G401 (cell line): Measurements from ENCODE around the gene ALG12. TPM values are rescaled to one million over a fixed set of nuclear protein-coding genes. Genes with fewer than 3 reads are reported as not detected.

Experiments
- DNase-seq: peaks from one replicate; pipeline ENCODE4 v3.0.0-alpha.2; 2015; ENCODE audit warnings: low spot score
- in situ Hi-C: cut with HindIII; loops from 2 replicates; pipeline ENCODE4 v1.10.0; 2016; ENCODE audit warnings: low sequenced_read_pairs, mixed read lengths
- total RNA-seq: library from RNA; depleted of rRNA; stranded (reverse); fragments of >200 nt; shearing (Covaris generic); gene quantifications from 2 replicates; pipeline ENCODE4 v1.2.3, GENCODE V29; 2014

The ALG12 gene
- total RNA-seq, 1 experiment from 2014 or later = 24.1 TPM

DNA sequence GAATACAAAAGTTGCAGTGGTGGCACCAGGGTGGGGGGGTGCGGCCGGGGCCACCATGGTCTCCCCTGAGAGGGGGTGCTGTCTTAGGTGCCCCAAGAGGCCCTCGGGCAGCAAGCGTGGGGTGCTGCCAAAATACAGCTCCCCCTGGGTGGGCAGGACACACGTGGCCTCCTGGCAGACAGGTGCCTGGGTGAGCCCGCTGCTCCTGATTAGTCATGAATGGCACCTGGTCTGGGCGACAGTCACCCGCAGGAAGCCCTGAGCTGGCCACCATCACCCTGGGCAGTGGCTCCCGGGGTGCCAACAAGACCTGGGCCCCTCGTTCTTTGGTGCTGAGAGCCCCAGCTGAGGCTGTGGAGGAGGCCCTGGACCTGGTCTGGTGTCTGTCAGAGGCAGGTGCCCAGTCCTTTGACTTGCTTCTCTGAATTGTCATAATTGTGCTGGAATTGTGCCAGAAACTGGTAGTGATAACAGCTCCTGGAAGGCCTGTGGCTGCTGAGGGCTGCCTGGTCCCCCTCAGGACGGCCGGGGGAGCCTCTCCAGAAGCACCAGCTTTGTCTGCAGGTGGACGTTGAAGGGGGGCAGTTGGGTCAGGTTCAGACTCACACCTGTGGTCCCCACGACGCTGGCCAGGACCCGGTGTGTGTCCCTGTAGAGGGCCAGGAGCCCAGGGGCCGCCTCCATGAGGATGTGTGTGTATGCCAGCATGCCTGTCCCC is 14.8 kb downstream of the ALG12 start:
- peak; percentile 81 for DNase-seq
- in situ Hi-C loops = loop anchor here (25.0 kb wide), 1 partner anchor 116 kb away; no protein-coding TSS in a partner anchor

DNA sequence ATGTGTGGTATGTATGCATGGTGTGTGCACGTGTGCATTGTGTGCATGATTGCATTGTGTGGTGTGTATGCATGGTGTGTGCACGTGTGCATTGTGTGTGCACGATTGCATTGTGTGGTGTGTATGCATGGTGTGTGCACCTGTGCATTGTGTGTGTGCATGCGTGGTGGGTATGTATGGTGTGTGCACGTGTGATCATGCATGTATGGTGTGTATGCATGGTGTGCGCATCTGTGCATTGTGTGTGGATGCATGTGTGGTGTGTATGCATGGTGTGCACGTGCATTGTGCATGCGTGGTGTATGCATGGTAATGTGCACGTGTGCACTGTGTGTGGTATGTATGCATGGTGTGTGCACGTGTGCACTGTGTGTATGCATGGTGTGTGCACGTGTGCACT is 16.8 kb downstream of the ALG12 start:
- no peak for DNase-seq
- in situ Hi-C loops = loop anchor here (25.0 kb wide), 1 partner anchor 114 kb away; no protein-coding TSS in a partner anchor

DNA sequence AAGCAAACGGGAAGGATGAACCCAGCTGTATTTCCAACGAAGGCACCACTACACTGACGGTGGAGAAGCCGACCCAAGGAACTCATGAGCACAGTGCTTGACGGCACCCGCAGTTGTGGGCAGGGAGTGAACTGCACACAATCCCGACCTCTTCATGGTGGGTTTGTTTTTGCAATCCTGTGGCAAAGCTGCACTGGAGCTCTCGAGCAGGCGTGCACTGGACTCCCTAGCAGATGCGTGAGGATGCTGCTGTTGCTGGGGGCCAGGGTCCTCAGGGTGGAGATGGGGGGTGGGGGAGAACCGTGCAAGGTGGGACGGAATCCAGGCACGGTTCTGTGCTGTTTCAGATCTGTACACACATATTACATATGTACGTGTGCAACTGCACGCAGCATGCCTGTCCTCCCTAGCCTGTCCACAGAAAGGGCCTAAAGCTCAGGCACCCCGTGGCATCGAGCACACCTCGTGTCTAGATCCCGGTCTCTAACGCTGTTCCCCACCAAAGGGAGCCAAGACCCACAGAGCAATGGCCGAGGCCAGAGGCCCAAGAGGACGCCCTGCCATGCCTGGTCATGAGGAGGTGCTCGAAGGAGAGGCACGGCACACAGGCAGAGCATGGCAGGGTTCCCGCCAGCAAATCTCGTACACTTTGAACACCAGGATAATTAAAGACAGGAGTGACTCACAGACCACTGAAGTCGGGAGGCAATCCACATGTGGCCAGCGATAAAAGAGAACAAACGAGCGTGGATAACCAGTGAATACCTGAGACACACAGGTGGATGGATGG is 17.6 kb downstream of the ALG12 start:
- in situ Hi-C loops = loop anchor here (25.0 kb wide), 1 partner anchor 113 kb away; no protein-coding TSS in a partner anchor
- DNase-seq = no peak

DNA sequence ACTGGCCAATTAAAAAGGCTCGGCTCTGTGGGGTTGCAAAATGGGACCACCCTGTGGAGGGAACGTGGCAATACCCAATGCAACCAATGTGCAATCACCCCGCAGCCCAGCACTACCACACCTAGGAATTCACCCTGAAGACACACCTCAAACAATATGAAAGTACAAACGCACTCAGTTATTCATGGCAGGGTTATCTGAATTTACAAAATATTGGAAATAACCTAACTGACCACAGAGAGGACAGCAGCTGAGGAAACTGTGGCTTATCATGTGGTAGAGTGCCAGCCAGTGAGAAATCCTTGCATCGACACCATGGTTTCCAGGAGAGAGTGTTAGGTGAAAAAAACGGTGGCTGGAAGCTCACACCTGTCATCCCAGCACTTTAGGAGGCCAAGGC is 18.7 kb downstream of the ALG12 start:
- in situ Hi-C loops = no loop called here

DNA sequence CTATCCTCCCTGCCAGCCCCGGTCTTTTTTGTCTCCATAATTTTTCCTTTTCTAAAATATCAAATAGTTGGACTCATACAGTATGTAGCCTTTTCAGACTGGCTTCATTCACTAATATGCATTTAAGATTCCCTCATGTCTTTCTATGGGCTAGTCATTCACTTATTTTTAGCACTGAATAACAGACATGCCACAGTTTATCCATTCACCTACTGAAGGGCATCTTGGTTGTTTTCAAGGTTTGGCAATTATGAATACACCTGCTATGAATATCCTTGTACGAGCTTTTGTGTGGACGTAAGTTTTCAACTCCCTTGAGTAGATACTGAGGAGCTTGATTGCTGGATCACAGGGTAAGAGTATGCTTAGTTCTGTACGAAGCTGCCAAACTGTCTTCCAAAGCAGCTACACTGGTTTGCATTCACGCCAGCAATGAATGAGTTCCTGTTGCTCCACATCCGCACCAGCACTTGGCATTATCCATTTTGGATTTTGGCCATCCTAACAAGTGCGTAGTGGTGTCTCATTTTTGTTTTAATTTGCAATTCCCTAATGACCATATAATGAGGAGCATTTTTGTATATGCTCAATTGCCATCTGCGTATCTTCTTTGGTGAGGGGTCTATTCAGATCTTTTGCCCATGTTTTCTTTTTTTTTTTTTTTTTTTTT is 21.1 kb downstream of the ALG12 start:
- no peak for DNase-seq
- in situ Hi-C loops = no loop called here

More for the DNA sequence above, 18.7 kb downstream of the ALG12 start:
- DNase-seq = no peak

DNA sequence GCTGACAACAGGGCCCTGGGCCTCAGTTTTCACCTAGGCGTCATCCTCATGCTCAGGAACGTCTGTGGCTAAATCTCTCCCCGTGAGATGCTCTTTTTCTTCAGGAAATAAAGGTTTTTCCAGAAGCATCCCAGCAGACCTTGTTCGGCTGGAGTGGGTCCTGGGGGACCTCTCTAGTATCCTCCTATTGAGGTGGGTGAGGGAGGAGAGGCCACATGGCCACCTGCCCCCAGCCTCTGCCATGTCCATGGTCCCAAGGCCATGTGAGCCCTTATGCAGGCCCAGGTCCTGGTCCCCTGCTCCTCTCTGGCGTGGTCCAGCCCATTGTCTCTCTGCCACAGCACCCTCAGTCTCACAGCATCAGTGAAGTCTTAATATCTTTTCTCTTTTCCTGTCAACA is 22.0 kb downstream of the ALG12 start:
- in situ Hi-C loops = no loop called here
- no peak for DNase-seq

DNA sequence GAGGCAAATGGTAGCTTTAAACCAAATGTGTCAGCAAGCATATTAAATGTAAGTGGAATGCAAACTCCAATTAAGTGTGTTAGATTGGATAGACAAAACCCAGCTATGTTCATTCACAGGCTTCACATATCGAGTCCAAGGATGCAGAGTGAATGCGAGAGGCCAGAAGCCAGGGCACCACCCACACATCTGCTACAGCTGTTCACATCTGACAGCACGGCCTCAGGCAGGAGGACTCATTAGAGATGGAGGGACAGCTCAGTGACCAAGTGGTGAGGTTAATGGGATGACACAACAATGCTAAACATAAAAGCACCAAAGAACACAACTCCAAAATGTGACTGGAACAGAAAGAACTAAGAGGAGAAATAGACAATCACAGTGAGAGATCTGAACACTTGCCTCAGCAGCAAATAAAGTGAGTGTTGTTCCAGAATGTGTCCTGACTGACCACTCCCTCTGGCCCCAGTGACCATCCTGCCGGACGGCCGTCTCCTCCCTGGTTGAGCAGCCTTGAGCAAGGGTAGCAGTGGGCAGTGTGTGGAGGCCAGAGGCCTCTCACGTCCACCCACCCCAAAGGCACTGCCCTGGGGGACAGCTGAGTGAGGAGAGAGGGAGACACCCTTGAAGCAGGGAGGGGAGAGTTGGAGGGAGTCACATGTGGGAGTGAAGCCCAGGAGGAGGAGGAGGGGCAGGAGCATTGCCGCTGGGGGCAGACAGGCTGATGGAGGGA is 23.8 kb downstream of the ALG12 start:
- in situ Hi-C loops = no loop called here
- DNase-seq = no peak

DNA sequence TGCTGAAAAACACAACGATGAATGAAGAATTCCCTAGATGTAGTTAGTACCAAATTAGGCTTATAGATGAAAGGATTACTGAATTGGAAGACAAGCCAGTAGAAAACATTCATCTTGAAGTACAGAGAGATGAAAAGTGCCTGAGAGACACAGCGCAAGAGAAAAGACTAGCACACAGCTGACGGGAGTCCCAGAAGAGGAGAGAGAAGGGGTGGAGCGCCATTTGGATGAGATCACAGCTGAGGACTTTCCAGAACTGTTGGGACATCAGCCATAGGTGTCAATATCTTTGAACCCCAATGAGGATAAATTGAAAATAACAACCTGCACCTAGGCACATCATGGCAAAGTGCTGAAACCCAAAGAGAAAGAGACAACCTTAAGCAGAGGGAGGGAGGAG is 25.2 kb downstream of the ALG12 start:
- DNase-seq = no peak
- in situ Hi-C loops = no loop called here

DNA sequence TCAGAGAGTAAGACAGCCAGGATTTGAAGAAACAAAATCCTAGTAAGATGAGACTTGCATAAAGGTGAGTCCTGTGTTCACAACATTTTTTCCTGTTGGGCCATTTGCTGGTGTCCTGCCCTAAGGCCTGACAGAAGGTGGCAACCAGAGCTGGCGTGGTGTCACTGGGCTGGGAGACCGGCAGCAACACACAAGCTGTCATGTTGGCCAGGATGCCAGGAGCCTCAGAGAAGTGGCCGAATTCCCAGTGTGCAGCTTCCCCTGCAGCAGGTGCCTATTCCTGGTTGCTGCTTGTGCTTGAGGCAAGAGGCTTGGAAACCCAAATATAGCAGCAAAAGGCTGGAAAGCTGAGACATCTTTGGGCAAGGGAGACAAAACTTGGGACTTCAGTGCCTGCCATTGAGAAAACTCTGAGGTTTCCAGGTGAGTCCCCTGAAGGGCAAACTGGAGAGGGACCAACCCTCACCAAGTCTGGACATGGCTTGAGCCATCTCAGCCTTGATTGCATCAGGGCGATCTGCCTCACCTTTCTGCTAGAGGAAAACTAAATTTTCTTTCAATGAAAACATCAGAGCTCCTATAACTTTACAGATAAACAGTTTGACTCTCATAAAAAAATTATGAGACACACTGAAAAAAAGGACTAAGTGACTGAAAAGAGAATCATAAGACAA is 25.9 kb downstream of the ALG12 start:
- in situ Hi-C loops = no loop called here
- DNase-seq = peak; percentile 99

DNA sequence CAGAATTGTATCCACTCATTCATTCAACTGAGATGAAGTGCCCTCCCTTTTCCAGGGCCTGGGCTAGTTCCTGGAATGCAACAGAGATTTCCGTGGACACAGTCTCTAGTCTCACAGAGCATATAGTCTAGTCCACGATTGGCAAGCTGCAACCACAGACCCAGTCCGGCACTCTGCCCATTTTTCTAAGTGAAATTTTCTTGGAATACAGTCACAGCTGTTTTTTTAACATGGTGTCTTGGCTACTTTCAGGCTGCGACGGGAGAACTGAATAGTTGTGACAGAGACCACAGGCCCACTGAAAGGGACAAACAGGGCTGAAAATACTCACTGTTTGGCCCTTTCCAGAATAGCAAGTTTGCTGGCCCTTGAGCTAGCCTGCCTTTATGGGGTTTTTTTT is 29.2 kb downstream of the ALG12 start:
- peak; percentile 21 for DNase-seq
- in situ Hi-C loops = no loop called here

DNA sequence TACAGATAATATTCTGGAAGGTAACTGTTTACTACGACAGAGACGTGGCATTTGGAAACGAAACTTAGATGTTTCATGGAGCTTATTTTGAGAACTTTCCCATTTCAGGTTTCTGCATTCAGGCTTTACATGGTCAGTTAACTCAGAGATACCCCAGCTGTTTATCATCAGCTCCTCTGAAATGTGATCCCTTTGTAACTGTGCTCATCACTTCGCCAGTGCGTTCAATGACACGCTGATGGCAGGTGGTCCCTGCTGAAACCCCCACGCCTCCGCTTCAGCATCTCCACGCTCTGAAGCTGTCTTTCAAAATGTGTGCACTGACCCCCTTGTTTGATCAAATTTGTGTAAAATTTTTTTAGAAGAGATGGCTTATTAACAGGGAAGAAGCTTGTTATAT is 30.5 kb downstream of the ALG12 start:
- no peak for DNase-seq
- in situ Hi-C loops = no loop called here

DNA sequence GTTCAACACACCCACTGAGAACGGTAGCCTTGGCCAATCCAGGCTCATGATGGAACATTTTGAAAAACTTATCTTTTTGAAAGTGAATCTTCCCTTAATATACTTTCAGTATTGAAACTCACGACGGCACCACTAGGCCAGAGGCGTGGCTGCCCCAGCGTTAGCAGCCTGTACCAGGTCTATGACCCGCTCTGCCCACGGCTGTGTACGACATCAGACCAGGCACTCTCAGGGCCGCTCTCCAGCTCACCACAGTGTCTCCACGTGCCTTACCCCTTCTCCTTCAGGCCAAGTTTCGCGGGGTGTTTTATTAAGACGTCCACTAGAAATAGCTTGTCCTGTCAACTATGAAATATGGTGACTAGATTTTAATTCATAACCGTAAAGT is 31.2 kb downstream of the ALG12 start:
- no peak for DNase-seq
- in situ Hi-C loops = no loop called here

DNA sequence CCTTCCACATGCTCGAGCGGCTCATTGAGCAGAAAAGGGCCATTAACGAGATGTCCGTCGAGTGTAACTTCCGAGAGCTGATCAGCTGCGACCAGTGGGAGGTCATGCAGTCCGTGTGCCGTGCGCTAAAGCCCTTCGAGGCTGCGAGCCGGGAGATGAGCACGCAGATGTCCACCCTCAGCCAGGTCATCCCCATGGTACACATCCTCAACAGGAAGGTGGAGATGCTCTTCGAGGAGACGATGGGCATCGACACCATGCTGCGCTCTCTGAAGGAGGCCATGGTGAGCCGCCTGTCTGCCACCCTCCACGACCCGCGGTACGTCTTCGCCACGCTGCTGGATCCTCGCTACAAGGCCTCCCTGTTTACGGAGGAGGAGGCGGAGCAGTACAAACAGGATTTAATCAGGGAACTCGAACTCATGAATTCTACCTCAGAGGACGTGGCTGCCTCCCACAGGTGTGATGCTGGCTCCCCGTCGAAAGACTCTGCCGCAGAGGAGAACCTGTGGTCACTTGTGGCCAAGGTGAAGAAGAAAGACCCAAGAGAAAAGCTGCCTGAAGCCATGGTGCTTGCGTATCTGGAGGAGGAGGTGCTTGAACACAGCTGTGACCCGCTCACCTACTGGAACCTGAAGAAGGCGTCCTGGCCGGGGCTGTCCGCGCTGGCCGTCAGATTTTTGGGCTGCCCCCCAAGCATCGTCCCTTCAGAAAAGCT is 31.7 kb downstream of the ALG12 start:
- in situ Hi-C loops = no loop called here
- DNase-seq = no peak

DNA sequence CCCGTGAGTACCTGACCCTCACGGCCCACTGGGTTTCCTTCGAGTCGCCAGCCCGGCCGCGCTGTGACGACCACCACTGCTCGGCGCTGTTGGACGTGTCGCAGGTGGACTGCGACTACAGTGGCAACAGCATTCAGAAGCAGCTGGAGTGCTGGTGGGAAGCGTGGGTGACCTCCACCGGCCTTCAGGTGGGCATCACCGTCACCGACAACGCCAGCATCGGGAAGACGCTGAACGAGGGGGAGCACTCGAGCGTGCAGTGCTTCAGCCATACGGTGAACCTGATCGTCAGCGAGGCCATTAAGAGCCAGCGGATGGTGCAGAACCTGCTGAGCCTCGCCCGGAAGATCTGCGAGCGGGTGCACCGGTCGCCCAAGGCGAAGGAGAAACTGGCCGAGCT is 32.4 kb downstream of the ALG12 start:
- DNase-seq = no peak
- in situ Hi-C loops = no loop called here

DNA sequence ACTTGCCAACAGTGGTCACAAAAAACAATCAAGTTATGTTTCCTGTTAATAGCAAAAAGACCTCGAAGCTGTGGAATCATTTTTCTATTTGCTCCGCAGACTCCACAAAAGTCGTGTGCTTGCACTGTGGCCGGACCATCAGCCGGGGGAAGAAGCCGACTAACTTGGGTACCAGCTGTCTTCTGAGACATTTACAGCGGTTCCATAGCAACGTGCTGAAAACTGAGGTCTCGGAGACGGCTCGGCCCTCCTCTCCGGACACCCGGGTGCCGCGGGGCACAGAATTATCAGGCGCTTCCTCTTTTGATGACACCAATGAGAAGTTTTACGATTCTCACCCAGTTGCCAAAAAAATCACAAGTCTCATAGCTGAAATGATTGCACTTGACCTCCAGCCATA is 33.0 kb downstream of the ALG12 start:
- no peak for DNase-seq
- in situ Hi-C loops = no loop called here

DNA sequence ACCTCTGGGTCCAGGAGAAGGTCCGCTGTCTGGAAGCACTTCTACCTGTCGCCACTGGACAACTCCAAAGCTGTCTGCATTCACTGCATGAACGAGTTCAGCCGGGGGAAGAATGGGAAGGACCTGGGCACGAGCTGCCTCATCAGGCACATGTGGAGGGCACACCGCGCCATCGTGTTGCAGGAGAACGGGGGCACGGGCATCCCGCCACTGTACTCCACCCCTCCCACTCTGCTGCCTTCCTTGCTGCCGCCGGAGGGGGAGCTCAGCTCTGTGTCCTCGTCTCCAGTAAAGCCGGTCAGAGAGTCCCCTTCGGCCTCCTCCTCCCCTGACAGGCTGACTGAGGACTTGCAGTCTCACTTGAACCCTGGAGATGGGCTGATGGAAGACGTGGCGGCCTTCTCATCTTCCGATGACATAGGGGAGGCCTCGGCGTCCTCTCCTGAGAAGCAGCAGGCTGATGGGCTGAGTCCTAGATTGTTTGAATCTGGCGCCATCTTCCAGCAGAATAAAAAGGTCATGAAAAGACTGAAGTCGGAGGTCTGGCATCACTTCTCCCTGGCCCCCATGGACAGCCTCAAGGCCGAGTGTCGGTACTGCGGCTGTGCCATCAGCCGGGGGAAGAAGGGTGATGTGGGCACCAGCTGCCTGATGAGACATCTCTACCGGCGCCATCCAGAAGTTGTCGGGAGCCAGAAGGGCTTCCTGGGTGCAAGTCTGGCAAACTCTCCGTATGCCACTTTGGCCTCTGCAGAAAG is 33.6 kb downstream of the ALG12 start:
- in situ Hi-C loops = no loop called here
- DNase-seq = peak; percentile 34

DNA sequence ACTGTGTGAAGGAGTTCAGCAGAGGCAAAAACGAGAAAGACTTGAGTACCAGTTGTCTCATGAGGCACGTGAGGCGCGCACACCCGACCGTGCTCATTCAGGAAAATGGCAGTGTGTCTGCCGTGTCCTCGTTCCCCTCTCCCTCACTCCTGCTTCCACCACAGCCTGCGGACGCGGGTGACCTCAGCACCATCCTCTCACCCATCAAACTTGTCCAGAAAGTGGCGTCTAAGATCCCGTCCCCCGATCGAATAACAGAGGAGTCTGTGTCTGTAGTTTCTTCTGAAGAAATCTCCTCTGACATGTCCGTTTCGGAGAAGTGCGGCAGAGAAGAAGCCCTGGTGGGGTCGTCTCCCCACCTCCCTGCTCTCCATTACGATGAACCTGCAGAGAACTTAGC is 34.2 kb downstream of the ALG12 start:
- DNase-seq = no peak
- in situ Hi-C loops = no loop called here

DNA sequence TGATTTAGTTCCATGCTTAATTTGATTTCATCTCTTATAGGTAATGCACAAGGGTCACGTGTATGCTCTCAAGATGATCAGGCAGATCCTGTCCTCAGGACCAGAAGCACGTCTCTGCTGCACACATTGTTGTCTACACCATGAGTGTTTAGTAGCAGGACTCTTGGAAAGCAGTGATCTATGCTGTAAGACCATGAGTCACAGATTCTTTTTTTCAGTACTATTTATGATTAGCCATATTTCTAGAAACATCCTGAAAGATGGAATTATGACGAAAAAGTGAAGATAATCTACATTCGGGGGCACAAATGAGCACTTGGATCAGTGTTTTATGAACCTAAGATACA is 35.0 kb downstream of the ALG12 start:
- DNase-seq = no peak
- in situ Hi-C loops = no loop called here
